Fibroblast of the aortic adventitia (primary cell): Measurements from ENCODE around the gene UBXN11. TPM values are rescaled to one million over a fixed set of nuclear protein-coding genes. Genes with fewer than 3 reads are reported as not detected.
A peak's percentile ranks its signal among the peaks of the same experiment; 100 is the strongest.

ENCODE experiments used
- DNase-seq: peaks from one replicate; pipeline ENCODE4 v3.0.0-alpha.2; 2010; ENCODE audit warnings: low read depth
- H3K4me3 ChIP-seq: 2 replicates; pipeline ENCODE4 v1.5.1; 2011; ENCODE audit warnings: low read depth, mild to moderate bottlenecking, control low read depth, low read length, moderate library complexity
- total RNA-seq: library from RNA; depleted of rRNA; stranded (reverse); fragments of >200 nt; gene quantifications from 2 replicates; pipeline ENCODE4 v1.2.3, GENCODE V29; 2012; ENCODE audit warnings: low replicate concordance
- TF ChIP-seq, protein P1 (sequence below): IDR thresholded peaks from 2 replicates; pipeline ENCODE4 v1.5.1; 2011; ENCODE audit warnings: mild to moderate bottlenecking, low read length, control low read depth, inconsistent platforms; ENCODE audit not compliant: insufficient read depth

UBXN11 gene
- total RNA-seq, 1 donor, result 8.9 TPM

DNA sequence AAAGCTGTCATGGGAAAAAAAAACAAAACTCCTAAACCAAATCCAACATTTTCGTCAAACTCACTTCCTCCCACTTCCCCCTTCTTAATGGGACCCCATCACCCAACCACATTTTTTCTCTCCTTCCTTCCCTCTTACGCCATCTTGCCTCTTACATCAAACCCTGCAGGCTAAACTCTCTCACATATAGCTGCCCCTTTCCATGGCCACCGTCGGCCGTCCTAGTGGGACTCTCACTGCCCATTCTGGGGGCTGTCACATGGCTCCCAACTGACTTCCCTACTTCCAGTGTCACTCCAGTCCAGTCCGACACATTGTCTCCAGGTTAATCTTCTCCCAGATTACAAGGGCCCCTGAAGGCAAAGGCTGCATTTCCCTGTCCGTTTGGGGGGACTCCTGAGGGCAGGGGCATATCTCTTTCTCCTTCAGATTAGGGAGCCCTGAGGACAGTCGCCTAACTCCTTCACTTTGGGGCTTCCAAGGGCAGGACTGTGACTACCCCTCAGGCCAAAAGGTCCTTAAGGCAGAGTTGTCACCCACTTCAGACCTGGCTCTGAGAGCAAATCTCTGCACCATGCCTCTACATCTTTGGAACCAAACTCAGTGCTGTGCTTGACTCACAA lies 658 bp downstream of the UBXN11 start:
- no peak for DNase-seq
- H3K4me3 ChIP-seq, result peak overlapping the region; percentile 89
- TF ChIP-seq, protein P1, sequence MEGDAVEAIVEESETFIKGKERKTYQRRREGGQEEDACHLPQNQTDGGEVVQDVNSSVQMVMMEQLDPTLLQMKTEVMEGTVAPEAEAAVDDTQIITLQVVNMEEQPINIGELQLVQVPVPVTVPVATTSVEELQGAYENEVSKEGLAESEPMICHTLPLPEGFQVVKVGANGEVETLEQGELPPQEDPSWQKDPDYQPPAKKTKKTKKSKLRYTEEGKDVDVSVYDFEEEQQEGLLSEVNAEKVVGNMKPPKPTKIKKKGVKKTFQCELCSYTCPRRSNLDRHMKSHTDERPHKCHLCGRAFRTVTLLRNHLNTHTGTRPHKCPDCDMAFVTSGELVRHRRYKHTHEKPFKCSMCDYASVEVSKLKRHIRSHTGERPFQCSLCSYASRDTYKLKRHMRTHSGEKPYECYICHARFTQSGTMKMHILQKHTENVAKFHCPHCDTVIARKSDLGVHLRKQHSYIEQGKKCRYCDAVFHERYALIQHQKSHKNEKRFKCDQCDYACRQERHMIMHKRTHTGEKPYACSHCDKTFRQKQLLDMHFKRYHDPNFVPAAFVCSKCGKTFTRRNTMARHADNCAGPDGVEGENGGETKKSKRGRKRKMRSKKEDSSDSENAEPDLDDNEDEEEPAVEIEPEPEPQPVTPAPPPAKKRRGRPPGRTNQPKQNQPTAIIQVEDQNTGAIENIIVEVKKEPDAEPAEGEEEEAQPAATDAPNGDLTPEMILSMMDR, result no peak

GRCh38 chr1:26302733-26303405 lies 3.6 kb downstream of the UBXN11 start:
- H3K4me3 ChIP-seq, result no peak overlapping the region
- TF ChIP-seq, protein P1, result no peak
- peak; percentile 77 for DNase-seq

DNA sequence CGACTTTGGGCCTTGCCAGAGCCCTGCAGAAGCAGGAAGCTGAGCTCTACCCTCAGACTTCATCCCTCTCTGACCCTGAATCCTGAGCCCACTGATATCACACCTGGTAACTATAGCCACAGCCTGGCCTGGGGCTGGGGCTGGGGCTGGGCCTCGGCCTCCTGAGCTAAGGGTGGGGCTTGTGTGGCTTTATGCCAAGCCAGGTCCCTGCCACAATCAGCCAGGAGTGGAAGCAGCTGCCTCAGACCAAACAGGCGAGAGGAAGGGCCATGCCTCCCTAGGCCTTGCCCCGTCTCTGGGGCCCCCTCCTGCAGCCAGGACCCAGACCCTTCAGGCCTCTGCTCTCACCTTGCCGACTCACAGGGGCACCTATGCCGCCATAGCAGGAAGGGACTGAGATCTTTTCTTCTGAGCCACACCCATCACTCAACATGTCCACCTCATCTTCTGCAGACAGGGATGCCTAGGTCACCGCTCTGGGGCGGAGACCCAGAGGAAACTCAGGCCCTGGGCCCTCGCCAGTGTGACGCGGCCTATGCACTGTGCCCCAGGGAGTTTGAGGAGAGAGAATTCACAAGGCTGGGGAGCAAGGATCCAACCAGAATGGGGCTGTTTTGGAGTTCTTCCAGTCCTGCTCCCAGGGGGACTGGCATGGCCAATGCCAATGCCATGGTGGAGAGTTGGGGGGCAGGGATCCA lies 5.7 kb downstream of the UBXN11 start:
- DNase-seq, result no peak
- TF ChIP-seq, protein P1, result no peak
- H3K4me3 ChIP-seq, result no peak overlapping the region

GRCh38 chr1:26297791-26298124 lies 8.7 kb downstream of the UBXN11 start:
- H3K4me3 ChIP-seq, result no peak overlapping the region
- TF ChIP-seq, protein P1, result no peak

GRCh38 chr1:26297057-26297790 lies 9.2 kb downstream of the UBXN11 start:
- TF ChIP-seq, protein P1, result no peak
- no peak overlapping the region for H3K4me3 ChIP-seq
- DNase-seq, result no peak

More at GRCh38 chr1:26297791-26298124, 8.7 kb downstream of the UBXN11 start:
- DNase-seq, result no peak

DNA sequence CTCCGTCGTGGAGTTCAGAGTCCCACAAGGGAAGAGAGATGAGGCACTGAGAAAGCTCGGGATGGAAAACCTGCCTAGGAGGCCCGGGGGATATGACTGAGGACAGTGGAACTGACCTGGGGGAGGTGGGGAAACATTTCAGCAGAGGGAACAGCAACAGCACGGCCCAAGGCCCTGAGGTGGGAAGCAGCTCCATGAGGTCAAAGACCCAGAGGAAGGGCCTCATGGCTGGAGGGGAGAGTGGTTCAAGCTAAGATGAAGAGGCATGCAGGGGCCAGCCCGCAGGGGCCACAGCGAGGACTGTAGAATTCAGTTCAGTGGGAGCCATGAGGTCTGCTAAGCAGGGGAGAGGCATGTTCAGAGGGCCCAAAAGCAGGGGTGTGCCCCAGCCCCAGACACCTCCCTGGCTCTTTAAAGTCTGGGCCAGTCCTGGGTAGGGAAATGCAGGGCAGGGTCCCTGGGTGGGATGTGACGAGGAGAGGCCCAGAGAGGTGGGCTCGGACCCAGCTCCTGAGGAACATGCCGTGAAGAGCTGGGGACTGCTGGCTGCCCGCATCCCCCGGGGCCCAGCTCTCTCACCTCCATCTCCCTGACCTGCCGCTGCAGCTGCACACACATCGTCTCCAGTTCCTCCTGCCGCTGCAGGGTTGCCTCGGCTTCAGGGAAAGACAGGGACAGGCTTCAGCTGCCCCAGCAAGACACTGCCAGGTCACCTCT lies 9.9 kb downstream of the UBXN11 start:
- H3K4me3 ChIP-seq, result no peak overlapping the region
- DNase-seq, result no peak
- TF ChIP-seq, protein P1, result no peak
